Lower lobe of right lung (tissue), 2 donors: ENCODE measurements around the gene PRKN. TPM values are rescaled to one million over a fixed set of nuclear protein-coding genes. Genes with fewer than 3 reads are reported as not detected.

ENCODE experiments used
- ATAC-seq, 2 donors: fragments of 200-7000 bp; cut with Tn5 transposase; one replicate each; pipeline ENCODE4 v1.9.1; 2020 to 2022; ENCODE audit warnings: mild to moderate bottlenecking in 2 of 2, moderate library complexity in 2 of 2
- DNase-seq: peaks from one replicate; pipeline ENCODE4 v3.0.0-alpha.2; 2020
- H3K27ac ChIP-seq: fragments of 200-600 bp; one replicate; pipeline ENCODE4 v1.8.0; 2022
- H3K27me3 ChIP-seq: fragments of 200-600 bp; one replicate; pipeline ENCODE4 v1.8.0; 2022; ENCODE audit warnings: low read depth
- H3K36me3 ChIP-seq: fragments of 200-600 bp; one replicate; pipeline ENCODE4 v1.8.0; 2022; ENCODE audit warnings: mild to moderate bottlenecking
- H3K4me1 ChIP-seq: fragments of 200-600 bp; one replicate; pipeline ENCODE4 v1.8.0; 2022
- H3K4me3 ChIP-seq: fragments of 200-600 bp; one replicate; pipeline ENCODE4 v1.8.0; 2022; ENCODE audit warnings: mild to moderate bottlenecking
- H3K9me3 ChIP-seq: fragments of 200-600 bp; one replicate; pipeline ENCODE4 v1.8.0; 2022
- CTCF ChIP-seq: fragments of 200-600 bp; IDR thresholded peaks from one replicate; pipeline ENCODE4 v1.8.0; 2022; ENCODE audit warnings: antibody characterized with exemption, mild to moderate bottlenecking
- intact Hi-C: fragments of 100-400 bp; cut with DNase I; formaldehyde crosslinking; loops from one replicate; pipeline ENCODE4 v1.11.0; 2022
- total RNA-seq: library from RNA; stranded (reverse); fragmentation: NEBNext Ultra II Directional; extraction: Animal tissue kit (Norgen Biotek cat#: 25700); gene quantifications from one replicate; pipeline ENCODE4 v1.2.1, GENCODE V29; 2021
- donor health status: DM: no; HTN: yes; CAD: no; lungs with severe emphysema.

The PRKN gene
- total RNA-seq, 1 donor from 2014 or later = 6.1 TPM

GRCh38 chr6:161740486-161740885 is 987.1 kb downstream of the PRKN start:
- Histone ChIP-seq H3K36me3 (no peaks in the 10 kb centered on the region), H3K27ac (no peak overlapping the region), H3K4me1 (no peaks in the 10 kb centered on the region), H3K9me3 (no peaks in the 10 kb centered on the region), H3K27me3 (no peaks in the 10 kb centered on the region), H3K4me3 (no peak overlapping the region)
- DNase-seq (no peak), ATAC-seq (no peak)
- TF ChIP-seq CTCF = no peak
- intact Hi-C loops = no loop called here

GRCh38 chr6:161736781-161737292 is 990.7 kb downstream of the PRKN start:
- intact Hi-C loops = no loop called here
- H3K27ac ChIP-seq = no peak overlapping the region
- no peaks in the 10 kb centered on the region for H3K27me3 ChIP-seq
- no peak overlapping the region for H3K4me3 ChIP-seq
- DNase-seq = no peak
- TF ChIP-seq CTCF = no peak
- H3K4me1 ChIP-seq = no peaks in the 10 kb centered on the region
- H3K36me3 ChIP-seq = no peaks in the 10 kb centered on the region
- no peak for ATAC-seq
- H3K9me3 ChIP-seq = no peaks in the 10 kb centered on the region

- DNase-seq (no peak), ATAC-seq (no peak)
- Histone ChIP-seq H3K27me3 (no peaks in the 10 kb centered on the region), H3K27ac (no peak overlapping the region), H3K36me3 (no peaks in the 10 kb centered on the region), H3K4me1 (no peaks in the 10 kb centered on the region), H3K9me3 (no peaks in the 10 kb centered on the region), H3K4me3 (no peak overlapping the region)
- intact Hi-C loops = no loop called here
- no peak for TF ChIP-seq CTCF
Observed at GRCh38 chr6:161736326-161736725, 991.2 kb downstream of the PRKN start.

- Histone ChIP-seq H3K9me3 (no peaks in the 10 kb centered on the region), H3K36me3 (no peaks in the 10 kb centered on the region), H3K4me1 (no peaks in the 10 kb centered on the region), H3K27me3 (no peaks in the 10 kb centered on the region), H3K27ac (no peak overlapping the region), H3K4me3 (no peak overlapping the region)
- intact Hi-C loops = no loop called here
- DNase-seq = no peak
- no peak for TF ChIP-seq CTCF
- no peak for ATAC-seq
Observed at GRCh38 chr6:161732594-161732993, 995.0 kb downstream of the PRKN start.

GRCh38 chr6:161727083-161727833 is 1000.3 kb downstream of the PRKN start:
- TF ChIP-seq CTCF = no peak
- no peak for ATAC-seq
- H3K36me3 ChIP-seq = no peaks in the 10 kb centered on the region
- no peak for DNase-seq
- intact Hi-C loops = no loop called here
- no peak overlapping the region for H3K4me3 ChIP-seq
- no peak overlapping the region for H3K27ac ChIP-seq
- H3K27me3 ChIP-seq = no peaks in the 10 kb centered on the region
- H3K9me3 ChIP-seq = no peaks in the 10 kb centered on the region
- no peaks in the 10 kb centered on the region for H3K4me1 ChIP-seq
